H1 (cell line): Measurements from ENCODE around the gene DDX31. TPM values are rescaled to one million over a fixed set of nuclear protein-coding genes. Genes with fewer than 3 reads are reported as not detected.

ENCODE experiments used
- CTCF ChIA-PET: fragments of 300-600 bp; sonication (Branson Sonifier 250); formaldehyde crosslinking; loops from one replicate; lab custom pipeline; 2021; ENCODE audit not compliant: partially characterized antibody; lab: Charles Lee
- POLR2A ChIA-PET: fragments of 300-600 bp; sonication (Branson Sonifier 250); formaldehyde crosslinking; loops from one replicate; lab custom pipeline; 2021; ENCODE audit warnings: inconsistent platforms; ENCODE audit not compliant: partially characterized antibody; lab: Charles Lee
- DNase-seq, 2 experiments: peaks; one replicate each; pipeline versions ENCODE4 v3.0.0 to v3.0.0-alpha.2; 2010 to 2022; ENCODE audit warnings: low spot score in 2 of 2, low read depth in 1 of 2, mixed read lengths in 1 of 2
- FAIRE-seq: peaks from 2 replicates; lab custom pipeline; 2011; peaks lifted over from hg19 to GRCh38; lab: Jason Lieb, UNC
- H2AFZ ChIP-seq: 2 replicates; pipeline ENCODE4 v1.8.1; 2012; ENCODE audit warnings: low read length, inconsistent platforms
- H2AK5ac ChIP-seq: 2 replicates; pipeline ENCODE4 v1.6.1; 2013; ENCODE audit warnings: low read depth, low read length
- H2BK120ac ChIP-seq: replicated peaks from 2 replicates; pipeline ENCODE3; 2013; ENCODE audit warnings: low read depth, low read length, inconsistent platforms
- H2BK12ac ChIP-seq: 2 replicates; pipeline ENCODE4 v1.6.1; 2013; ENCODE audit warnings: low read depth, low read length
- H2BK15ac ChIP-seq: 2 replicates; pipeline ENCODE4 v1.6.1; 2013; ENCODE audit warnings: low read length
- H2BK20ac ChIP-seq: 2 replicates; pipeline ENCODE4 v1.6.1; 2013; ENCODE audit warnings: low read length
- H2BK5ac ChIP-seq: 2 replicates; pipeline ENCODE4 v1.6.1; 2013; ENCODE audit warnings: low read depth, low read length
- H3K14ac ChIP-seq: 2 replicates; pipeline ENCODE4 v1.6.1; 2013; ENCODE audit warnings: inconsistent platforms; ENCODE audit not compliant: insufficient read length
- H3K18ac ChIP-seq: 2 replicates; pipeline ENCODE4 v1.6.1; 2013; ENCODE audit warnings: low read length; ENCODE audit errors: extremely low read depth
- H3K23ac ChIP-seq: 2 replicates; pipeline ENCODE4 v1.6.1; 2013; ENCODE audit warnings: inconsistent platforms; ENCODE audit not compliant: insufficient read length
- H3K23me2 ChIP-seq: 2 replicates; pipeline ENCODE4 v1.6.1; 2013; ENCODE audit warnings: low read depth, low read length
- H3K27ac ChIP-seq: 2 replicates; pipeline ENCODE4 v1.6.1; 2011; ENCODE audit warnings: low read depth, low read length, inconsistent platforms
- H3K27me3 ChIP-seq, 4 experiments: replicated peaks in 1 of 4; 1 replicate in 1 of 4; 2 replicates in 3 of 4; pipeline versions ENCODE4 v1.6.1 to v1.8.1; 2011 to 2013; ENCODE audit warnings: low read length in 3 of 4, mild to moderate bottlenecking in 3 of 4, inconsistent platforms in 2 of 4, mixed read lengths in 2 of 4, moderate library complexity in 1 of 4; ENCODE audit not compliant: control insufficient read depth in 3 of 4, insufficient read depth in 3 of 4; ENCODE audit errors: extremely low read depth in 1 of 4
- H3K36me3 ChIP-seq, 4 experiments: 2 replicates each; pipeline versions ENCODE4 v1.6.1 to v1.8.1; 2011 to 2013; ENCODE audit warnings: mild to moderate bottlenecking in 4 of 4, low read length in 3 of 4, moderate library complexity in 2 of 4, control low read depth in 1 of 4, inconsistent platforms in 1 of 4; ENCODE audit not compliant: insufficient read depth in 4 of 4, control insufficient read depth in 2 of 4
- H3K4ac ChIP-seq: replicated peaks from 2 replicates; pipeline ENCODE3; 2013; ENCODE audit warnings: low read length, low read depth, mixed read lengths, inconsistent platforms; ENCODE audit not compliant: insufficient read length
- H3K4me1 ChIP-seq, 4 experiments: replicated peaks in 1 of 4; 1 replicate in 1 of 4; 2 replicates in 3 of 4; pipeline versions ENCODE4 v1.6.1 to v1.8.1; 2011 to 2013; ENCODE audit warnings: low read length in 3 of 4, inconsistent platforms in 2 of 4, mixed read lengths in 1 of 4; ENCODE audit not compliant: insufficient read depth in 4 of 4, control insufficient read depth in 3 of 4
- H3K4me2 ChIP-seq, 2 experiments: 2 replicates each; pipeline versions ENCODE4 v1.6.1 to v1.8.1; 2011 to 2013; ENCODE audit warnings: low read depth in 2 of 2, low read length in 2 of 2, control low read depth in 1 of 2, inconsistent platforms in 1 of 2, mild to moderate bottlenecking in 1 of 2; ENCODE audit not compliant: insufficient read depth in 1 of 2
- H3K4me3 ChIP-seq, 4 experiments: fragments of 200-600, 300-600 bp in 1 of 4; sonication (generic), shearing (Covaris generic), sonication (Bioruptor Twin) in 1 of 4; 2 replicates each; pipeline versions ENCODE4 v1.5.1 to v1.8.1; 2011 to 2016; ENCODE audit warnings: low read length in 4 of 4, low read depth in 3 of 4, control low read depth in 2 of 4, inconsistent platforms in 2 of 4, mild to moderate bottlenecking in 2 of 4, mixed read lengths in 1 of 4, moderate library complexity in 1 of 4; ENCODE audit not compliant: insufficient read depth in 2 of 4; ENCODE audit errors: extremely low read depth in 1 of 4
- H3K56ac ChIP-seq: replicated peaks from 2 replicates; pipeline ENCODE3; 2013; ENCODE audit warnings: low read depth, mild to moderate bottlenecking, mixed read lengths, low read length, inconsistent platforms; ENCODE audit not compliant: insufficient read length
- H3K79me1 ChIP-seq: 2 replicates; pipeline ENCODE4 v1.6.1; 2013; ENCODE audit warnings: low read depth, low read length, control low read depth
- H3K79me2 ChIP-seq, 2 experiments: 2 replicates each; pipeline versions ENCODE4 v1.6.1 to v1.8.1; 2012 to 2013; ENCODE audit warnings: low read length in 2 of 2, mild to moderate bottlenecking in 2 of 2, inconsistent platforms in 1 of 2; ENCODE audit not compliant: insufficient read depth in 2 of 2, control insufficient read depth in 1 of 2
- H3K9ac ChIP-seq, 4 experiments: replicated peaks in 1 of 4; 1 replicate in 1 of 4; 2 replicates in 3 of 4; pipeline versions ENCODE4 v1.6.1 to v1.8.1; 2011 to 2013; ENCODE audit warnings: low read depth in 3 of 4, low read length in 3 of 4, control low read depth in 2 of 4, mild to moderate bottlenecking in 2 of 4, moderate library complexity in 2 of 4, inconsistent platforms in 1 of 4; ENCODE audit errors: extremely low read depth in 1 of 4
- H3K9me3 ChIP-seq, 2 experiments: 2 replicates each; pipeline versions ENCODE4 v1.6.1 to v1.8.1; 2012 to 2013; ENCODE audit warnings: mild to moderate bottlenecking in 2 of 2, moderate library complexity in 2 of 2, control low read depth in 1 of 2, inconsistent platforms in 1 of 2, low read depth in 1 of 2, low read length in 1 of 2, mixed read lengths in 1 of 2; ENCODE audit not compliant: insufficient read depth in 2 of 2
- H4K20me1 ChIP-seq, 2 experiments: replicated peaks in 1 of 2; 2 replicates each; pipeline versions ENCODE3 to v1.8.1; 2011 to 2013; ENCODE audit warnings: inconsistent platforms in 2 of 2, low read length in 2 of 2, mild to moderate bottlenecking in 1 of 2; ENCODE audit not compliant: insufficient read depth in 2 of 2, control insufficient read depth in 1 of 2
- H4K5ac ChIP-seq: 2 replicates; pipeline ENCODE4 v1.6.1; 2013; ENCODE audit warnings: low read length, low read depth, mixed read lengths, inconsistent platforms; ENCODE audit not compliant: insufficient read length
- H4K8ac ChIP-seq: 2 replicates; pipeline ENCODE4 v1.8.0; 2013; ENCODE audit warnings: mild to moderate bottlenecking, moderate library complexity, low read length, inconsistent platforms; ENCODE audit not compliant: insufficient read depth; ENCODE audit errors: extremely low read depth
- H4K91ac ChIP-seq: replicated peaks from 2 replicates; pipeline ENCODE3; 2013; ENCODE audit warnings: low read length, mixed read lengths, inconsistent platforms; ENCODE audit not compliant: insufficient read length
- CBX5 ChIP-seq: fragments of 300-800, 300-1000 bp; sonication (generic); IDR thresholded peaks from 2 replicates; pipeline ENCODE4 v1.7.1; 2016; ENCODE audit warnings: antibody characterized with exemption, low read length, low read depth
- EGR1 ChIP-seq: IDR thresholded peaks from 2 replicates; pipeline ENCODE4 v1.6.1; 2011; ENCODE audit warnings: low read depth, low read length, borderline replicate concordance
- EP300 ChIP-seq, 2 experiments: IDR thresholded peaks; 1 replicate in 1 of 2; 2 replicates in 1 of 2; pipeline ENCODE4 v1.6.1; 2011 to 2012; ENCODE audit warnings: low read depth in 2 of 2, low read length in 2 of 2, mild to moderate bottlenecking in 2 of 2, borderline replicate concordance in 1 of 2, inconsistent platforms in 1 of 2, moderate library complexity in 1 of 2
- EZH2 ChIP-seq: fragments of 200-600 bp; sonication (generic); IDR thresholded peaks from 2 replicates; pipeline ENCODE4 v1.7.1; 2012; ENCODE audit warnings: low read depth, mild to moderate bottlenecking, moderate library complexity, low read length, inconsistent platforms; ENCODE audit not compliant: severe bottlenecking
- GABPA ChIP-seq: IDR thresholded peaks from 2 replicates; pipeline ENCODE4 v1.6.1; 2011; ENCODE audit warnings: mild to moderate bottlenecking, low read length, moderate library complexity, borderline replicate concordance; ENCODE audit not compliant: insufficient read depth
- KDM5A ChIP-seq: fragments of 200-600 bp; IDR thresholded peaks from 2 replicates; pipeline ENCODE4 v1.7.1; 2012; ENCODE audit warnings: mild to moderate bottlenecking, low read length, inconsistent platforms, mixed read lengths
- RBBP5 ChIP-seq: IDR thresholded peaks from 2 replicates; pipeline ENCODE4 v1.7.1; 2012; ENCODE audit warnings: low read depth, mild to moderate bottlenecking, inconsistent platforms, low read length, moderate library complexity, borderline replicate concordance
- SAP30 ChIP-seq: fragments of 300-600 bp; sonication (generic); IDR thresholded peaks from 2 replicates; pipeline ENCODE4 v1.7.1; 2012; ENCODE audit warnings: low read length, moderate library complexity, mild to moderate bottlenecking, inconsistent platforms; ENCODE audit not compliant: insufficient read depth, insufficient replicate concordance
- SIRT6 ChIP-seq: IDR thresholded peaks from one replicate; pipeline ENCODE4 v1.7.1; 2012; ENCODE audit warnings: low read length, inconsistent platforms
- SRF ChIP-seq: IDR thresholded peaks from 2 replicates; pipeline ENCODE4 v1.6.1; 2011; ENCODE audit warnings: mild to moderate bottlenecking, low read depth, low read length, moderate library complexity
- TAF1 ChIP-seq: IDR thresholded peaks from 2 replicates; pipeline ENCODE4 v1.6.1; 2011; ENCODE audit warnings: mild to moderate bottlenecking, low read depth, low read length
- TCF12 ChIP-seq: IDR thresholded peaks from 2 replicates; pipeline ENCODE4 v1.6.1; 2011; ENCODE audit warnings: low read depth, mild to moderate bottlenecking, low read length
- WGBS, 2 experiments: shearing (Covaris generic) in 1 of 2; methylation state at CpG; one replicate each; pipeline versions ENCODE4 v1.1.6 to v1.1.7; 2013 to 2015; ENCODE audit warnings: low lambda C conversion rate in 2 of 2, mixed read lengths in 2 of 2, inconsistent platforms in 1 of 2, low coverage in 1 of 2, missing lambda C conversion rate in 1 of 2; ENCODE audit not compliant: insufficient replicate concordance in 2 of 2, insufficient coverage in 1 of 2, insufficient read length in 1 of 2; ENCODE audit errors: extremely low coverage in 1 of 2, missing lambda C conversion rate in 1 of 2; 5-methylcytosine and 5-hydroxymethylcytosine counted together
- polyA plus RNA-seq, 7 experiments: library from polyadenylated mRNA; depleted of rRNA in 3 of 7; stranded (reverse) in 5 of 7; unstranded in 2 of 7; fragments of >200 nt in 5 of 7; fragments of 200-250 nt in 2 of 7; gene quantifications; 1 replicate in 5 of 7; 2 replicates in 1 of 7; 4 replicates in 1 of 7; pipeline versions ENCODE4 v1.2.1 to v1.2.3, GENCODE V29; 2011 to 2013; ENCODE audit warnings: missing spikeins in 2 of 7, mixed read lengths in 2 of 7
- total RNA-seq: library from RNA; stranded (reverse); fragmentation: NEBNext Ultra II Directional; extraction: Animal tissue kit (Norgen Biotek cat#: 25700); gene quantifications from 2 replicates; pipeline ENCODE4 v1.2.1, GENCODE V29; 2021
- TF ChIP-seq, protein P1 (sequence below): IDR thresholded peaks from 2 replicates; pipeline ENCODE4 v1.6.1; 2012; ENCODE audit warnings: inconsistent platforms

Gene DDX31
- total and polyA plus RNA-seq, 2 of the 8 experiments (the other 6 are each of a cell fraction or from before 2014, with no cell fraction given), result 9.5 to 23.7 TPM

DNA sequence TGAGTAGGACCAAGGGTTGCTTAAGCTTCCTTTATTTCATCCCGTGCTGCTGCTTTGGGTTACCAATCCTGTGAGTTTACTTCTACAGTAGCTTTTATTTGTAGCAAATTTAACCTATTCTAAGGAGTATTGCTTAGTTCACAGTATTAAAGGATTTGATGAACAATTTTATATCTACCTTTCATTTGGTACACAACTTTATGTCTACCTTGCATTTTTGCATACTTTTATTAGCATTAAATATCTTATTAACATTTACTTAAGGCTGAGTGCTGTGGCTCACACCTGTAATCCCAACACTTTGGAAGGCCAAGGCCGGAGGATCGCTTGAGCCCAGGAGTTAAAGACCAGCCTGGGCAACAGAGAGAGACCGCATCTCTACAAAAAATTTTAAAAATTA lies 4.7 kb upstream of the DDX31 start:
- Histone ChIP-seq H4K20me1 (peaks cover 20 to 24% of the 10 kb centered on the region in 2 experiments), H3K9ac (no peak overlapping the region), H3K79me1 (peaks cover 11% of the 10 kb centered on the region), H2AFZ (no peak overlapping the region), H3K27me3 (no peaks in the 10 kb centered on the region), H3K56ac (no peak overlapping the region), H3K27ac (no peak overlapping the region), H4K91ac (no peak overlapping the region), H2BK20ac (no peak overlapping the region), H2BK12ac (no peak overlapping the region), H3K36me3 (peaks cover 11 to 18% (median 18%) of the 10 kb centered on the region in 4 experiments), H2AK5ac (no peak overlapping the region), H3K18ac (no peak overlapping the region), H3K9me3 (no peaks in the 10 kb centered on the region), H3K4me3 (no peak overlapping the region), H4K5ac (no peak overlapping the region), H2BK15ac (no peak overlapping the region), H3K4me2 (no peak overlapping the region), H3K4me1 (peaks cover 0 to 7% (median 3%) of the 10 kb centered on the region in 4 experiments; a peak in 4 of 7 replicates), H3K4ac (no peak overlapping the region), H3K23me2 (peaks cover 9% of the 10 kb centered on the region), H2BK5ac (no peak overlapping the region), H3K14ac (no peak overlapping the region), H3K23ac (no peak overlapping the region), H2BK120ac (no peak overlapping the region), H4K8ac (no peak overlapping the region), H3K79me2 (peaks cover 39 to 89% of the 10 kb centered on the region in 2 experiments)
- 93% methylated on average over 4 of the region's 4 CpGs; no CpG with 5 or more reads in 1 of the 2 experiments for WGBS, 2 experiments
- DNase-seq (no peak), FAIRE-seq (no peak)
- ChIA-PET CTCF (interaction anchor here (0.7 to 1.5 kb wide), 7 partner anchors 17 to 262 kb away, joined by 3 to 8 read pairs (median 3); no protein-coding TSS in a partner anchor), POLR2A (interaction anchor here (0.6 to 1.6 kb wide), 7 partner anchors 10 to 40 kb away, joined by 3 read pairs; no protein-coding TSS in a partner anchor)
- TF ChIP-seq CBX5, result no peak
- no peak for TF ChIP-seq TAF1
- no peak for TF ChIP-seq SAP30
- TF ChIP-seq EGR1, result no peak
- no peak for TF ChIP-seq SIRT6
- TF ChIP-seq TCF12, result no peak
- TF ChIP-seq EZH2, result no peak
- no peak for TF ChIP-seq EP300 (IDR thresholded peaks at IDR 0.05; ENCODE audit: borderline replicate concordance in 1 of 2, low read depth in 2 of 2, low read length in 2 of 2)
- no peak for TF ChIP-seq GABPA
- no peak for TF ChIP-seq SRF
- TF ChIP-seq RBBP5, result no peak
- no peak for TF ChIP-seq KDM5A
- TF ChIP-seq, protein P1, sequence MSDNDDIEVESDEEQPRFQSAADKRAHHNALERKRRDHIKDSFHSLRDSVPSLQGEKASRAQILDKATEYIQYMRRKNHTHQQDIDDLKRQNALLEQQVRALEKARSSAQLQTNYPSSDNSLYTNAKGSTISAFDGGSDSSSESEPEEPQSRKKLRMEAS, result no peak
